ENCODE results near the gene CYS1. TPM values are rescaled to one million over a fixed set of nuclear protein-coding genes. Genes with fewer than 3 reads are reported as not detected.
A peak's percentile ranks its signal among the peaks of the same experiment; 100 is the strongest.

CYS1 gene
- polyA plus RNA-seq, 1 donor (not counting 4 experiments of a cell fraction or from before 2014, with no cell fraction given): 0.14 TPM

DNA sequence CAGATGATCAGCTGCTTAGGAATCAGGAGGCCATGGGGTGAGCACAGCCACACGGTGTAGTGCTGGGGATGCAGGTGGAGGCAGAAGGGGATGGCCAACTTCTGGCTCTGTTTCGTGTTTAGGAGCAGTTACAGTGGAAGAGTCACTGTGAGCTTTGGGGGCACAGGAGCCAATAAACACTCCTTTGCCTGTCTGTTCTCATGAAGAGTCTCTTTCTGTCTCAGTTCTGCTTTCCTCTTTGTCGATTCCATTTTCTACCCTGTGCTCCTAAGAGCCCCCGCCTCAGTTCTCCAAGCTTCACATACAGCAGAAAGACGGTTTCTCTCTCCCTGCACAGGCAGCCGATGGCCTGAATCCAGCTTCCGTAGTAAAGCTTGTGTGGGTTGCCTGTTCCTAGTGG lies 21.3 kb upstream of the CYS1 start:
- no peaks in the 10 kb centered on the region for H3K9me3 ChIP-seq (ENCODE audit: control insufficient read depth, low read depth, low read length)
- TF ChIP-seq EZH2 (IDR thresholded peaks at IDR 0.05; ENCODE audit: low read length): no peak
- TF ChIP-seq, protein P1, sequence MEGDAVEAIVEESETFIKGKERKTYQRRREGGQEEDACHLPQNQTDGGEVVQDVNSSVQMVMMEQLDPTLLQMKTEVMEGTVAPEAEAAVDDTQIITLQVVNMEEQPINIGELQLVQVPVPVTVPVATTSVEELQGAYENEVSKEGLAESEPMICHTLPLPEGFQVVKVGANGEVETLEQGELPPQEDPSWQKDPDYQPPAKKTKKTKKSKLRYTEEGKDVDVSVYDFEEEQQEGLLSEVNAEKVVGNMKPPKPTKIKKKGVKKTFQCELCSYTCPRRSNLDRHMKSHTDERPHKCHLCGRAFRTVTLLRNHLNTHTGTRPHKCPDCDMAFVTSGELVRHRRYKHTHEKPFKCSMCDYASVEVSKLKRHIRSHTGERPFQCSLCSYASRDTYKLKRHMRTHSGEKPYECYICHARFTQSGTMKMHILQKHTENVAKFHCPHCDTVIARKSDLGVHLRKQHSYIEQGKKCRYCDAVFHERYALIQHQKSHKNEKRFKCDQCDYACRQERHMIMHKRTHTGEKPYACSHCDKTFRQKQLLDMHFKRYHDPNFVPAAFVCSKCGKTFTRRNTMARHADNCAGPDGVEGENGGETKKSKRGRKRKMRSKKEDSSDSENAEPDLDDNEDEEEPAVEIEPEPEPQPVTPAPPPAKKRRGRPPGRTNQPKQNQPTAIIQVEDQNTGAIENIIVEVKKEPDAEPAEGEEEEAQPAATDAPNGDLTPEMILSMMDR (optimal IDR thresholded peaks at IDR 0.05 in 1 of 3, IDR thresholded peaks at IDR 0.05 in 1 of 3, conservative IDR thresholded peaks at IDR 0.05 in 1 of 3; ENCODE audit: extremely low read depth in 1 of 3, insufficient read depth in 2 of 3, low read length in 3 of 3): no peak

DNA sequence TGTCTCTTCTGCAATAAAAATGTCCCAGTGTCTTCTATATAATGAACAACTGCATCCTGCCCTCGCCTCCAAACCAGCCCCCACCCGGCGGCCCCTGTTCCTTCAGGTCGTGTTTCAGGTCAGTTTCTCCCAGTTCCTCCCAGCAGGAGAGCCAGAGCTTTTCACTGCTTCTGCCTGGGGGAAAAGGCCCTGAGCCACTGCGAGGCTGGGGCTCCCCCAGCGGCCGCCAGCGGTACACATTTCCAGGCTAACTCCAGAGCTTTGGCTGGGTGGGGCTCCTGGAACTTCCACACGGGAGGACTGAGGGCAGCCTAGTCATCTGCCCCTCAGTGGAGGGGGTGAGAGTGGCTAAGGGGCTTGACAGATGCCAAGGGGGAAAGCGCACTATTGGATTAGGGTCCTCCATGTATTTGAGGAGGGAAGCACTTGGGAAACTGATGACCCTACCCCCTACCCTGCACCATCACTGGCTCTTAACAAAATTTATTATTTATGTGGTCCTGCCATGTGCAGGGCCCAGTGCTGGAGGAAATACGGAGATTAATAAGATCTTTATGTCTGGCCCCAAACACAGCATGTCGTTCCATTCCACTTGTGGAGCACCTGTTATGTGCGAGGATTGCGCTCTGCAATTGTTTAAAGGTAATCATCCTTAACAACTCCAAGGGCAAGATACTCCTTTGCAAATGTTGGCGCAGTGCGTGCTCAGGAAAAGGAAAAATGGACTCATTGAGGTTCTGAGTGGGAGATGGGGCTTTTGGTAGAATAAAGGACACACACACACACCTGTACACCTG lies 17.3 kb upstream of the CYS1 start:
- no peak overlapping the region for H3K9ac ChIP-seq (ENCODE audit: control insufficient read depth, extremely low read depth, insufficient read depth, low read length)
- no peak for FAIRE-seq
- dilution Hi-C loops (cut with MboI; ENCODE audit: extremely low pct_ligation_motif_present, low sequenced_read_pairs): no loop called here

More for the DNA sequence above, 21.3 kb upstream of the CYS1 start:
- FAIRE-seq (no peak), DNase-seq (ENCODE audit: low read depth, low spot score) (no peak)
- H4K20me1 ChIP-seq (ENCODE audit: control insufficient read depth, extremely low read depth, insufficient read depth, low read length): no peaks in the 10 kb centered on the region
- no peaks in the 10 kb centered on the region for H3K36me3 ChIP-seq (ENCODE audit: control insufficient read depth in 2 of 2, extremely low read depth in 1 of 2, insufficient read depth in 2 of 2, low read length in 2 of 2)
- no peak overlapping the region for H3K4me3 ChIP-seq (ENCODE audit: control insufficient read depth in 2 of 3, extremely low read depth in 1 of 3, insufficient read depth in 2 of 3, low read depth in 1 of 3, low read length in 3 of 3)
- H3K9ac ChIP-seq (ENCODE audit: control insufficient read depth, extremely low read depth, insufficient read depth, low read length): no peak overlapping the region
- H3K27me3 ChIP-seq (ENCODE audit: control insufficient read depth, extremely low read depth, insufficient read depth, low read length): no peaks in the 10 kb centered on the region
- no peaks in the 10 kb centered on the region for H3K9me1 ChIP-seq (ENCODE audit: control insufficient read depth, extremely low read depth, insufficient read depth, low read length)
- no peak overlapping the region for H3K4me2 ChIP-seq (ENCODE audit: control insufficient read depth, extremely low read depth, insufficient read depth, low read depth, low read length)
- H3K27ac ChIP-seq (ENCODE audit: control insufficient read depth, insufficient read depth, low read length): no peak overlapping the region
- H3K79me2 ChIP-seq (ENCODE audit: control insufficient read depth, insufficient read depth, low read length): no peaks in the 10 kb centered on the region
- no peak overlapping the region for H2AFZ ChIP-seq (ENCODE audit: control insufficient read depth, low read length)
- dilution Hi-C loops (cut with MboI; ENCODE audit: extremely low pct_ligation_motif_present, low sequenced_read_pairs): no loop called here
- peaks cover 7% of the 10 kb centered on the region for H3K4me1 ChIP-seq (ENCODE audit: control insufficient read depth, extremely low read depth, insufficient read depth, low read length)

More for the DNA sequence above, 17.3 kb upstream of the CYS1 start:
- no peaks in the 10 kb centered on the region for H3K9me3 ChIP-seq (ENCODE audit: control insufficient read depth, low read depth, low read length)
- peaks cover 26% of the 10 kb centered on the region for H3K4me1 ChIP-seq (ENCODE audit: control insufficient read depth, extremely low read depth, insufficient read depth, low read length)
- H2AFZ ChIP-seq (ENCODE audit: control insufficient read depth, low read length): no peak overlapping the region
- no peaks in the 10 kb centered on the region for H3K79me2 ChIP-seq (ENCODE audit: control insufficient read depth, insufficient read depth, low read length)
- no peak for DNase-seq (ENCODE audit: low read depth, low spot score)
- no peaks in the 10 kb centered on the region for H4K20me1 ChIP-seq (ENCODE audit: control insufficient read depth, extremely low read depth, insufficient read depth, low read length)
- no peak overlapping the region for H3K27ac ChIP-seq (ENCODE audit: control insufficient read depth, insufficient read depth, low read length)
- no peaks in the 10 kb centered on the region for H3K27me3 ChIP-seq (ENCODE audit: control insufficient read depth, extremely low read depth, insufficient read depth, low read length)
- H3K4me2 ChIP-seq (ENCODE audit: control insufficient read depth, extremely low read depth, insufficient read depth, low read depth, low read length): no peak overlapping the region
- H3K36me3 ChIP-seq (ENCODE audit: control insufficient read depth in 2 of 2, extremely low read depth in 1 of 2, insufficient read depth in 2 of 2, low read length in 2 of 2): no peaks in the 10 kb centered on the region
- H3K9me1 ChIP-seq (ENCODE audit: control insufficient read depth, extremely low read depth, insufficient read depth, low read length): no peaks in the 10 kb centered on the region
- TF ChIP-seq, protein P1 (optimal IDR thresholded peaks at IDR 0.05 in 1 of 3, IDR thresholded peaks at IDR 0.05 in 1 of 3, conservative IDR thresholded peaks at IDR 0.05 in 1 of 3; ENCODE audit: extremely low read depth in 1 of 3, insufficient read depth in 2 of 3, low read length in 3 of 3): peak; percentile 68 to 94 (median 84)
- TF ChIP-seq EZH2 (IDR thresholded peaks at IDR 0.05; ENCODE audit: low read length): no peak
- no peak overlapping the region for H3K4me3 ChIP-seq (ENCODE audit: control insufficient read depth in 2 of 3, extremely low read depth in 1 of 3, insufficient read depth in 2 of 3, low read depth in 1 of 3, low read length in 3 of 3)
